BLaER1 (cell line): ENCODE measurements around the gene FNDC11.
"Not testable (repeated sequence)": the region's sequence is repeated elsewhere in the genome, so short reads cannot be mapped to it uniquely, and the experiment has no call there.

Experiments used
- H3K27ac ChIP-seq: shearing (Covaris generic); formaldehyde crosslinking; 2 replicates; pipeline ENCODE4 v1.8.1; 2022
- H3K27me3 ChIP-seq: shearing (Covaris generic); formaldehyde crosslinking; 2 replicates; pipeline ENCODE4 v1.8.1; 2022
- H3K36me3 ChIP-seq: shearing (Covaris generic); formaldehyde crosslinking; 2 replicates; pipeline ENCODE4 v1.8.1; 2022
- H3K4me1 ChIP-seq: shearing (Covaris generic); formaldehyde crosslinking; 2 replicates; pipeline ENCODE4 v1.8.1; 2022
- H3K4me2 ChIP-seq: shearing (Covaris generic); formaldehyde crosslinking; 2 replicates; pipeline ENCODE4 v1.8.1; 2022
- H3K4me3 ChIP-seq: shearing (Covaris generic); formaldehyde crosslinking; 2 replicates; pipeline ENCODE4 v1.8.1; 2022
- H3K9ac ChIP-seq: shearing (Covaris generic); formaldehyde crosslinking; 2 replicates; pipeline ENCODE4 v1.8.1; 2022
- H3K9me3 ChIP-seq: shearing (Covaris generic); formaldehyde crosslinking; 2 replicates; pipeline ENCODE4 v1.8.1; 2022
- H4K20me1 ChIP-seq: shearing (Covaris generic); formaldehyde crosslinking; 2 replicates; pipeline ENCODE4 v1.8.1; 2022
- Cebpa-rat ChIP-seq: shearing (Covaris generic); IDR thresholded peaks from 2 replicates; pipeline ENCODE4 v1.8.1; 2022

FNDC11 gene

GRCh38 chr20:63566395-63567135, 12.6 kb downstream of the FNDC11 start:
- Histone ChIP-seq H3K4me2 (peak overlapping the region; percentile 96; the same call in 1 of the 2 replicates), H3K9me3 (no peaks in the 10 kb centered on the region), H3K27ac (no peak overlapping the region), H3K27me3 (peaks cover 91% of the 10 kb centered on the region), H3K9ac (no peak overlapping the region), H4K20me1 (peaks cover 100% of the 10 kb centered on the region), H3K36me3 (no peaks in the 10 kb centered on the region), H3K4me1 (peaks cover 70% of the 10 kb centered on the region), H3K4me3 (no peak overlapping the region)
- no peak for TF ChIP-seq Cebpa-rat

- H3K9me3 ChIP-seq, result no peaks in the 10 kb centered on the region
- no peak overlapping the region for H3K4me3 ChIP-seq
- H3K4me2 ChIP-seq, result peak overlapping the region; percentile 96
- peaks cover 91% of the 10 kb centered on the region for H3K27me3 ChIP-seq
- no peak for TF ChIP-seq Cebpa-rat
- no peak overlapping the region for H3K9ac ChIP-seq
- H3K4me1 ChIP-seq, result peaks cover 65% of the 10 kb centered on the region
- H3K36me3 ChIP-seq, result no peaks in the 10 kb centered on the region; the same call in 1 of the 2 replicates
- H4K20me1 ChIP-seq, result peaks cover 100% of the 10 kb centered on the region
- H3K27ac ChIP-seq, result no peak overlapping the region
Measured at GRCh38 chr20:63567136-63567385, 13.1 kb downstream of the FNDC11 start.

GRCh38 chr20:63567386-63568169, 13.6 kb downstream of the FNDC11 start:
- Histone ChIP-seq H3K4me2 (peak overlapping the region; percentile 96), H3K27me3 (peaks cover 97% of the 10 kb centered on the region), H3K27ac (no peak overlapping the region), H4K20me1 (peaks cover 100% of the 10 kb centered on the region), H3K9me3 (no peaks in the 10 kb centered on the region), H3K4me1 (peaks cover 60% of the 10 kb centered on the region), H3K9ac (no peak overlapping the region), H3K36me3 (no peaks in the 10 kb centered on the region; the same call in 1 of the 2 replicates), H3K4me3 (peak overlapping the region; percentile 45)
- TF ChIP-seq Cebpa-rat, result no peak

GRCh38 chr20:63568170-63568981, 14.4 kb downstream of the FNDC11 start:
- peak overlapping the region; percentile 96 for H3K4me2 ChIP-seq
- peaks cover 60% of the 10 kb centered on the region for H3K4me1 ChIP-seq
- no peak overlapping the region for H3K27ac ChIP-seq
- no peak for TF ChIP-seq Cebpa-rat
- peak overlapping the region; percentile 45 for H3K4me3 ChIP-seq
- H3K27me3 ChIP-seq, result peaks cover 99% of the 10 kb centered on the region
- no peaks in the 10 kb centered on the region; the same call in 1 of the 2 replicates for H3K36me3 ChIP-seq
- H3K9ac ChIP-seq, result no peak overlapping the region
- H3K9me3 ChIP-seq, result no peaks in the 10 kb centered on the region
- H4K20me1 ChIP-seq, result peaks cover 100% of the 10 kb centered on the region

GRCh38 chr20:63568986-63569949, 15.3 kb downstream of the FNDC11 start:
- Histone ChIP-seq H3K9me3 (no peaks in the 10 kb centered on the region), H3K9ac (no peak overlapping the region), H3K36me3 (no peaks in the 10 kb centered on the region; the same call in 1 of the 2 replicates), H3K4me1 (peaks cover 56% of the 10 kb centered on the region), H3K27ac (no peak overlapping the region), H3K4me2 (peak overlapping the region; percentile 96), H3K4me3 (peak overlapping the region; percentile 45), H4K20me1 (peaks cover 94% of the 10 kb centered on the region), H3K27me3 (peaks cover 90% of the 10 kb centered on the region)
- TF ChIP-seq Cebpa-rat, result no peak

DNA sequence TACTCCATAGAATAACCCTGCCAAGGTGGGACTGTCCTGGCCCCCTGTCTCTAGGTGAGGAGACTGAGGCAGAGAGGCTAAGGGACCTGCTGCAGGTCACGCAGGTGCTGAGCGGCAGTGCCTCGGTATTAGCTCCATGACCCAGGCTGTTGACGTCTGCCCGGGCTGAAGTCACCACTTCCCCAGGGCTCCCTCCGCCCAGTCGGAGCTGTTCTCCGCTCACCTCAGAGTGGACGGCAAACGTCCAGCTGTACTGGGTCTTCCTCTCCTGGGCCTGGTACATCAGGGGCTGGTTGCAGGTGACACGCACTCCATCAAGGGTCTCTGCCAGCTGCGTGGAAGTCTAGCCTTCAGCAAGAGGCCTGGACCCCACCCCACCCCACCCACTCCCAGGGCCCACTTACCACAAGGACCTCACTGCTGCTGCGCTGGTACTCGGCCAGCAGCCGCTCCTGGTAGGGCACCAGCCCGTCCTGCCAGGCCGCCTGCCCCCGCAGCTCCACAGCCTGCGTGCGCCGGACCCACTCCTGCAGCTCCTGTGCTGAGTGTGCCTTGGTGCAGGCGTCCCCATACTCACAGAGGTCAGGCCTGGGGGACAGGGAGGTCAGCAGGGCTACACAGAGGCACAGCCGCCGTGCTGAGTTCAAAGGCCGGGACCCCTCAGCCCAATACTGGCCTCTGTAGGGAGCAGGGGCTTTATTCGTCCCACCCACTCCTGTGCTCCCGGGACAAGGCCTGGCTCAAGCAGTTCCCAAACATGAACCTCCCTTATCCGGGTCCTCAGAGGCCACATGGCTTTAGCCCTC, 16.5 kb downstream of the FNDC11 start:
- peak overlapping the region; percentile 96 for H3K4me2 ChIP-seq
- H3K9me3 ChIP-seq, result no peaks in the 10 kb centered on the region
- H3K9ac ChIP-seq, result no peak overlapping the region
- H4K20me1 ChIP-seq, result peaks cover 81% of the 10 kb centered on the region
- H3K4me3 ChIP-seq, result no peak overlapping the region
- no peak overlapping the region for H3K27ac ChIP-seq
- peaks cover 65% of the 10 kb centered on the region for H3K4me1 ChIP-seq
- no peak for TF ChIP-seq Cebpa-rat
- H3K36me3 ChIP-seq, result no peaks in the 10 kb centered on the region; the same call in 1 of the 2 replicates
- peaks cover 78% of the 10 kb centered on the region for H3K27me3 ChIP-seq

DNA sequence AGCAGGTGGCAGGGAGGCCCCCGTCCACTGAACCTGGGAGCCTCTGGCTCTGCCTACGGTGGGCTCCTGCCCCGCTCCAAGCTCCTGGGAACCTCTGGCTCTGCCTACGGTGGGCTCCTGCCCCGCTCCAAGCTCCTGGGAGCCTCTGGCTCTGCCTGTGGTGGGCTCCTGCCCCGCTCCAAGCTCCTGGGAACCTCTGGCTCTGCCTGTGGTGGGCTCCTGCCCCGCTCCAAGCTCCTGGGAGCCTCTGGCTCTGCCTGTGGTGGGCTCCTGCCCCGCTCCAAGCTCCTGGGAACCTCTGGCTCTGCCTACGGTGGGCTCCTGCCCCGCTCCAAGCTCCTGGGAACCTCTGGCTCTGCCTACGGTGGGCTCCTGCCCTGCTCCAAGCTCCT, 17.1 kb downstream of the FNDC11 start:
- peaks cover 75% of the 10 kb centered on the region for H4K20me1 ChIP-seq
- peaks cover 65% of the 10 kb centered on the region for H3K4me1 ChIP-seq
- not testable (repeated sequence) for H3K27ac ChIP-seq, H3K9me3 ChIP-seq, H3K9ac ChIP-seq, H3K4me3 ChIP-seq, H3K36me3 ChIP-seq
- H3K27me3 ChIP-seq, result peaks cover 72% of the 10 kb centered on the region
- H3K4me2 ChIP-seq, result peak overlapping the region; percentile 96; the same call in 1 of the 2 replicates

DNA sequence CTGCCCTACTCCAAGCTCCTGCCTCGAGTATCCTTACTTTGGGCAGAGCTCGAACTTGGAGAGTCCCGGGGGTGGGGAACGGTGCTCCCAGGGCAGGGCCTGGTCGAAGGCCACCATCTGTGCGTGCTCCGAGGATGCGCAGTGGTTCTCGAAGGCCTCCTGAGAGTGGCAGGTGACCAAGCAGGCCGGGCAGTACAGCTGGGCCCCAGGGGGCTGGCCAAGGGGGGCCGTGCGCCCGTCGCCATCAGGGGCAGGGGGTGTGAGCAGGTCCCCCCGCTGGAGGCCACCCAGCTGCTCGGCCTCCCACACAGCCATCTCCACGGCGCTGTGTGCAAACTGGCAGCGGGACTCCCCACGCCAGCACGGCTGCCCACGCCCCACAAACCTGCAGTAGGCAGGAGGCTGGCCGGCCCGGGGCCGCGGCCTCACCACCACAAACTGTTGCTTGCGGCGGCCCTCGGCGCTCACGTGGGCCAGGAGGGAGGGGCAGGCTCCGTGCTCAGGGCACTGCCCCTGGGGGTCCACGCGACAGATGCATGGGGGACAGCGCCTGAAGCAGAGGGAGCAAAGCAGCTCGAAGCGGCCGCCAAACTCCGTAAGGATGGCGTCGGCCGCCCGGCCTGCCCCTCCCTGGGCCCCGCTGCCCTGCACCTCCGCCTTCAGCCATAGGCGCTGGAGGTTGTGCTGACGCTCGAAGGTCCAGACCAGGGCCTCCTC, 18.3 kb downstream of the FNDC11 start:
- no peak overlapping the region for H3K27ac ChIP-seq

More for the DNA sequence above, 18.3 kb downstream of the FNDC11 start:
- TF ChIP-seq Cebpa-rat, result no peak
- peaks cover 59% of the 10 kb centered on the region for H3K4me1 ChIP-seq
- H3K4me2 ChIP-seq, result no peak overlapping the region
- no peak overlapping the region for H3K9ac ChIP-seq
- H3K9me3 ChIP-seq, result no peaks in the 10 kb centered on the region
- peaks cover 61% of the 10 kb centered on the region for H3K27me3 ChIP-seq
- peaks cover 64% of the 10 kb centered on the region for H4K20me1 ChIP-seq
- no peaks in the 10 kb centered on the region; the same call in 1 of the 2 replicates for H3K36me3 ChIP-seq
- H3K4me3 ChIP-seq, result no peak overlapping the region
